ENCODE measurements around the gene CPED1.

The CPED1 gene

GRCh38 chr7:120992272-120992964 is 3.9 kb downstream of the CPED1 start:
- DNase-seq (ENCODE audit: insufficient read length, low spot score) = no peak
- no peak for TF ChIP-seq CTCF (IDR thresholded peaks at IDR 0.05; ENCODE audit: insufficient read depth, missing control alignments)
- no peak for FAIRE-seq

DNA sequence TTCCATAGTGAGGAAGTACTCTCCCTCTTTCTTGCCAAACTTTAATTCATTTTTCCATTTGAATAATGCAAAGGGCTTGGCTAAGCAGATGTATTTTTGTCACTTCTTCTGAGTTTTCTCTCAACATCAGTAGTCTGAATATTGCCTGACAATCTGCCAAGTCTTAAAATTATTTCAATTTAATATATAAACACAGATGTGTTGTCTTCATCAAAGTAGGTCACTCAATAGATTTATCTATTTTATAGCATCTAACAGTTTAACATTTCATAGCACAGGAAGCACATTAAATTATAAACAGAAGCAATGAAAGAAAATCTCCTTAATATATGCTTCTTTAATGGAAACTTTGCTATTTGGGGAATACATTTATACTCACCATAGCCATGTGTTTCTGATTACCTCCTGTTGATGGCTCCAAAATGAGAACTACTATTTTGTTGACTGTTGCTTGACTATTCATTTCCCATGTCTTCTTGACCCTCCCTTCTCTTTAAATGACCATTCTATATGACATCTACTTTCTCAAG is 4.5 kb downstream of the CPED1 start:
- DNase-seq (ENCODE audit: insufficient read length, low spot score) = no peak
- no peak for FAIRE-seq
- TF ChIP-seq CTCF (IDR thresholded peaks at IDR 0.05; ENCODE audit: insufficient read depth, missing control alignments) = no peak

- FAIRE-seq = no peak
- no peak for DNase-seq (ENCODE audit: insufficient read length, low spot score)
- no peak for TF ChIP-seq CTCF (IDR thresholded peaks at IDR 0.05; ENCODE audit: insufficient read depth, missing control alignments)
Observed at GRCh38 chr7:120993553-120994191, 5.2 kb downstream of the CPED1 start.

DNA sequence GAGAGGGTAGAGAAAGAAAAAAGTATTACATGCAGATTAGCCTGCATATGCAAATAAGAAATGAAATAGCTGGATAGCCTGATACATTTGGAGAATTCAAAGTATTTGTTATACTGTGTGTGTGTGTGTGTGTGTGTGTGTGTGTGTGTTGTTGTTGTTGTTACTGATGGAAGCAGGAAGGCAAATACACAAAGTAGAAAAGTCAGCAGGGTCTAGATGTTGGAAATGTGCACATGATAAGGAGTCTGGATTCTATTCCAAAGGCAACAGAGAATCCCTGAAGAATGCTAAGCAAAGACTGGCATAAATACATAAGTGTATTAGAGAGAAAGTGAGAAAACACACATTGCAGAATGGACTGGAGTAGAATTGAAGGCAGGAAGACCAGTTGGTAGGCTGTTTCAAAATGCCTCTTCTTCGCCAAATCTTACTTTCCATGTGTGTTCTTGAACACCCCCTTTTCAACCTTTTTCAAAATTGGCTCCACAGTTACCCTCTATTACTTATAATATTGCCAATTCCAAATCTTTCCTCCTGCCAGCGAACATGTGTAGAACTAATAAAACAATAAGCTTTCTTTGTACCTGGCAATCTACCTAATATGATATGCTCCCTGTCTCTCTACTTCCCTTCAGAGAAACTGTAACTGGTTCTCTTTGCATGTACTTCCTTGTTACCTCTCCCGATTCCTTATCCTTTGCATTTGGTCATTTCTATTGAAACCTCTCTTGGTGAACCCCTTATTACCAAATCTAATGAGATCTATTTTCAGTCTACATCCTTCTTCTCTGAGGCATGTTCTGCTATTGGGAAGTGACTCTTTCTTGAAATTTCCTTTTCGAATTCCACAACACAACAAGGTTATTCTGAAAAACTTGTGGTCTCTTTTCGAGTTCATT is 6.2 kb downstream of the CPED1 start:
- TF ChIP-seq CTCF (IDR thresholded peaks at IDR 0.05; ENCODE audit: insufficient read depth, missing control alignments) = no peak
- DNase-seq (ENCODE audit: insufficient read length, low spot score) (no peak), FAIRE-seq (no peak)

DNA sequence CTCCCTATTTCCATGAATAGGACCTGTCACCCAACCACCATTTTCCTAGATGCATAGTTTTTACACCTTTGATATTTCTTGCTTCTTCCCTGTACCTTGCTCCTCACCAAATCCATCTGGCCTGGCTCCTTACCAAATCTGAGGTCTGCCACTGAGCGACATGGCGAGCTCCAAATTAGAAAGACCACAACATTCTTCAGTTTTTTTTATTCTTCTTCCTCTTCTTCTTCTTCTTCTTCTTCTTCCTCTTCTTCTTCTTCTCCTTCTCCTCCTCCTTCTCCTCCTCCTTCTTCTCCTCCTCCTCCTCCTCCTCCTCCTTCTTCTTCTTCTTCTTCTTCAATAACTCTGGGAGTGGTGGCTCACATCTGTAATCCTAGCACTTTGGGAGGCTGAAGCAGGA is 7.1 kb downstream of the CPED1 start:
- DNase-seq (ENCODE audit: insufficient read length, low spot score) (no peak), FAIRE-seq (no peak)
- no peak for TF ChIP-seq CTCF (IDR thresholded peaks at IDR 0.05; ENCODE audit: insufficient read depth, missing control alignments)

DNA sequence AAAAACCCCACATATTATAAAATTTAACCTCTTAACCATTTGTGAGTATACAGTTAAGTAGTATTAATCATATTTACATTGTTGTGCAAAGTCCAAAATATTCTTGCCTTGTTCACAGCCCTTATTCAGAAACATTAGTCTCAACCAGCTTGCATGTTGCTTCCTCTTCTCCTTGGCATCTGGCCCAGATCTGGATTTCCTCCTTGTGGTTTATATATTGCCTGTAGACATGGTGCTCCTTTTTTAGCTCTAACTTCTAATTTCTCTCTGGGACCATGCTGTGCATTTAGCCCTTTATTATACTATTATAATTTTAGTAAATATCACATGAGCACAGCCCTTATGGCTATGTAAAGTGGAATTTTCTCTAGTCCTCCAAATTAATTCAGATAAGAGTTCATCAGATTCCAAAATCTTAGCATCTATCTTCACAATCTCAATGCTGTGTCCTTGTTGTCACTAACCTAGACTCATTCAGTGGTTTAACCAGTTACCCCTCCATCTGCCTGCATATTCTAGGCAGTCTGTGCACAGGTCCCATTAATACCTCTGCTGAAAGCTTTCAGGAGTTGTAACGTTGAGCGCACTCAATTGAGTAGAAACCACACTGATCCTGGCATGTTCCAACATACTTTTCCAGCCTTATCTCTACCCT is 7.9 kb downstream of the CPED1 start:
- DNase-seq (ENCODE audit: insufficient read length, low spot score) (no peak), FAIRE-seq (no peak)
- no peak for TF ChIP-seq CTCF (IDR thresholded peaks at IDR 0.05; ENCODE audit: insufficient read depth, missing control alignments)
